Measurements from ENCODE around the gene CACYBP.

Gene CACYBP

GRCh38 chr1:174975764-174976163 is 24.0 kb upstream of the CACYBP start:
- DNase-seq = no peak

- no peak for DNase-seq
These were observed 23.2 kb upstream of the CACYBP start for GRCh38 chr1:174976436-174977108.

GRCh38 chr1:174982971-174983689 is 16.6 kb upstream of the CACYBP start:
- DNase-seq = peak; percentile 40 to 61

- DNase-seq = no peak
These were observed 14.8 kb upstream of the CACYBP start for GRCh38 chr1:174984952-174985351.

- no peak for DNase-seq
These were observed 11.2 kb upstream of the CACYBP start for GRCh38 chr1:174988539-174988938.

GRCh38 chr1:174988986-174989385 is 10.8 kb upstream of the CACYBP start:
- DNase-seq = no peak

GRCh38 chr1:174989536-174990220 is 10.1 kb upstream of the CACYBP start:
- DNase-seq = no peak

GRCh38 chr1:174990382-174990999 is 9.3 kb upstream of the CACYBP start:
- no peak for DNase-seq

- no peak for DNase-seq
These were observed 8.3 kb upstream of the CACYBP start for GRCh38 chr1:174991473-174991872.

GRCh38 chr1:174995121-174995520 is 4.6 kb upstream of the CACYBP start:
- no peak for DNase-seq

- no peak for DNase-seq
These were observed 3.8 kb upstream of the CACYBP start for GRCh38 chr1:174995916-174996315.

- no peak for DNase-seq
These were observed 3.3 kb upstream of the CACYBP start for GRCh38 chr1:174996476-174996875.

GRCh38 chr1:174997041-174997440 is 2.7 kb upstream of the CACYBP start:
- DNase-seq = no peak

GRCh38 chr1:174998569-174999215 is 1.1 kb upstream of the CACYBP start:
- peak; percentile 46 to 49 for DNase-seq

GRCh38 chr1:174999216-174999935 is 371 bp upstream of the CACYBP start:
- DNase-seq = peak; percentile 97 to 98

- no peak for DNase-seq
These were observed 995 bp downstream of the CACYBP start for GRCh38 chr1:175000697-175001187.

GRCh38 chr1:175002910-175003517 is 3.3 kb downstream of the CACYBP start:
- no peak for DNase-seq

GRCh38 chr1:175003521-175003920 is 3.8 kb downstream of the CACYBP start:
- no peak for DNase-seq

GRCh38 chr1:175005085-175005783 is 5.5 kb downstream of the CACYBP start:
- no peak for DNase-seq

- DNase-seq = no peak
These were observed 9.8 kb downstream of the CACYBP start for GRCh38 chr1:175009532-175009931.

- no peak for DNase-seq
These were observed 13.7 kb downstream of the CACYBP start for GRCh38 chr1:175013445-175013844.
